Liver (tissue), 3 donors: ENCODE measurements around the gene HRCT1.

Experiments used
- RXRA ChIP-seq, 2 donors: IDR thresholded peaks; 2 replicates each; pipeline ENCODE4 v1.6.1; 2017 to 2018; ENCODE audit warnings: antibody characterized with exemption in 2 of 2, mild to moderate bottlenecking in 1 of 2
- TF ChIP-seq, protein P1 (sequence below): fragments of 150-350 bp; IDR thresholded peaks from 2 replicates; pipeline ENCODE4 v1.5.1; 2017; ENCODE audit warnings: improper control_type of control experiment, low read depth, low read length; ENCODE audit not compliant: missing input control
- donor health status: healthy.
- donor health status: healthy.

DNA sequence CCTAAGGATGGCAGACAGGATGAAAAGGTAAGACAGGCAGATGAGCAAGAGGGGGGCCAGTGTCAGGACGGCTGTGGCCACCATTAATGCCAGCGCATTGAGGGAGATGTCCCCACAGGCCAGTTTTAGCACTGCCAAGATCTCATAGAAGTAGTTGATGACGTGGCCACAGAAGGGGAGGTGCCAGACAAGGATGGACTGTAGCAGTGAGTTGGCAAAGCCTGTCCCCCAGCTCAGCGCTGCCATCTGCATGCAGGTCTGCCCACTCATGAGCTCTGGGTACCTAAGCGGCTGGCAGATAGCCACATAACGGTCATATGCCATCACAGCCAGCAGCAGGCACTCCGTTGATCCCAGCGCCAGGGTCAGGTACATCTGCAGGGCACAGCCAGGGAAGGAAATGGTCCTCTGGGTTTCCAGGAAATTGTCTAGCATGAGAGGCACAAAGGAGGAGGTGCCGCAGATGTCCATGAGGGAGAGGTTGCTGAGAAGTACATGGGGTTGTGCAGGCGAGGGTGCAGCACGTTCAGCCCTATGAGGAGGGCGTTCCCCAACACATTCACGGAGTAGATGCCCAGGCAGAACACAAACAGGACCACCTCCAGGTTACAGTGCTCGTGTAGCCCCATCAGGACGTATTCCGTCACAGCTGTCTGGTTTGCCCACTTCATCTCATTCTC, 46.6 kb upstream of the HRCT1 start:
- TF ChIP-seq, protein P1, sequence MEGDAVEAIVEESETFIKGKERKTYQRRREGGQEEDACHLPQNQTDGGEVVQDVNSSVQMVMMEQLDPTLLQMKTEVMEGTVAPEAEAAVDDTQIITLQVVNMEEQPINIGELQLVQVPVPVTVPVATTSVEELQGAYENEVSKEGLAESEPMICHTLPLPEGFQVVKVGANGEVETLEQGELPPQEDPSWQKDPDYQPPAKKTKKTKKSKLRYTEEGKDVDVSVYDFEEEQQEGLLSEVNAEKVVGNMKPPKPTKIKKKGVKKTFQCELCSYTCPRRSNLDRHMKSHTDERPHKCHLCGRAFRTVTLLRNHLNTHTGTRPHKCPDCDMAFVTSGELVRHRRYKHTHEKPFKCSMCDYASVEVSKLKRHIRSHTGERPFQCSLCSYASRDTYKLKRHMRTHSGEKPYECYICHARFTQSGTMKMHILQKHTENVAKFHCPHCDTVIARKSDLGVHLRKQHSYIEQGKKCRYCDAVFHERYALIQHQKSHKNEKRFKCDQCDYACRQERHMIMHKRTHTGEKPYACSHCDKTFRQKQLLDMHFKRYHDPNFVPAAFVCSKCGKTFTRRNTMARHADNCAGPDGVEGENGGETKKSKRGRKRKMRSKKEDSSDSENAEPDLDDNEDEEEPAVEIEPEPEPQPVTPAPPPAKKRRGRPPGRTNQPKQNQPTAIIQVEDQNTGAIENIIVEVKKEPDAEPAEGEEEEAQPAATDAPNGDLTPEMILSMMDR: no peak
- no peak for TF ChIP-seq RXRA (IDR thresholded peaks at IDR 0.05)
